Sigmoid colon (tissue), 7 donors: ENCODE data around the gene ITGB4. TPM values are rescaled to one million over a fixed set of nuclear protein-coding genes. Genes with fewer than 3 reads are reported as not detected.

Experiments
- DNase-seq: peaks from one replicate; pipeline ENCODE4 v3.0.0-alpha.2; 2019
- H3K27ac ChIP-seq, 4 donors: fragments of 200-600 bp; sonication (generic); one replicate each; pipeline ENCODE4 v1.5.1; 2016 to 2019; ENCODE audit warnings: mild to moderate bottlenecking in 1 of 4
- H3K27me3 ChIP-seq, 3 donors: fragments of 200-600 bp; sonication (generic); one replicate each; pipeline ENCODE4 v1.5.1; 2019; ENCODE audit warnings: mild to moderate bottlenecking in 1 of 3
- H3K36me3 ChIP-seq, 4 donors: fragments of 200-600 bp; sonication (generic); one replicate each; pipeline ENCODE4 v1.5.1; 2016 to 2019
- H3K4me1 ChIP-seq, 4 donors: fragments of 200-600 bp; sonication (generic); one replicate each; pipeline ENCODE4 v1.5.1; 2017 to 2019
- H3K4me3 ChIP-seq, 4 donors: fragments of 200-600 bp; sonication (generic); one replicate each; pipeline ENCODE4 v1.5.1; 2017 to 2019; ENCODE audit warnings: mild to moderate bottlenecking in 2 of 4, moderate library complexity in 1 of 4
- H3K9me3 ChIP-seq, 4 donors: fragments of 200-600 bp in 3 of 4; sonication (generic) in 3 of 4; one replicate each; pipeline versions ENCODE4 v1.5.1 to v1.6.1; 2013 to 2019
- CTCF ChIP-seq, 4 experiments: fragments of 450-650 bp in 3 of 4; fragments of 200-600 bp in 1 of 4; IDR thresholded peaks; one replicate each; pipeline ENCODE4 v1.5.1; 2016 to 2019; ENCODE audit warnings: antibody characterized with exemption in 4 of 4, mild to moderate bottlenecking in 3 of 4, moderate library complexity in 2 of 4
- EP300 ChIP-seq, 4 donors: sonication (generic); formaldehyde crosslinking; IDR thresholded peaks; one replicate each; pipeline ENCODE4 v1.6.1; 2017; ENCODE audit warnings: antibody characterized with exemption in 4 of 4
- POLR2A ChIP-seq, 2 donors: fragments of 450-650 bp; IDR thresholded peaks; one replicate each; pipeline ENCODE4 v1.6.1; 2016; ENCODE audit warnings: antibody characterized with exemption in 2 of 2, mild to moderate bottlenecking in 2 of 2, moderate library complexity in 2 of 2
- POLR2AphosphoS5 ChIP-seq, 4 donors: sonication (generic); formaldehyde crosslinking; IDR thresholded peaks; one replicate each; pipeline ENCODE4 v1.6.1; 2017; ENCODE audit warnings: antibody characterized with exemption in 4 of 4
- WGBS, 2 donors: extraction: QIAGEN DNeasy Blood & Tissue Kit; methylation state at CpG; one replicate each; pipeline ENCODE4 v1.1.7; 2013; 5-methylcytosine and 5-hydroxymethylcytosine counted together
- intact Hi-C: fragments of 100-400 bp; cut with DNase I; formaldehyde crosslinking; loops from one replicate; pipeline ENCODE4 v1.15.1; 2023
- polyA plus RNA-seq, 3 donors: library from polyadenylated mRNA; stranded (reverse); fragments of 200-250 nt; gene quantifications; one replicate each; pipeline ENCODE4 v1.2.3, GENCODE V29; 2013
- total RNA-seq, 4 donors: library from RNA; depleted of rRNA; stranded (reverse); fragments of >200 nt; gene quantifications; one replicate each; pipeline ENCODE4 v1.1.0, GENCODE V29; 2016
- donor health status: healthy with polysubstance abuse.
- donor health status: Bipolar disorder and iron deficiency.
- donor health status: healthy.

The ITGB4 gene
- total and polyA plus RNA-seq, 7 donors: 15.1 to 116 (median 25.8) TPM

GRCh38 chr17:75767881-75768280 lies 46.6 kb downstream of the ITGB4 start:
- H3K36me3 ChIP-seq: peaks cover 0 to 4% (median 0%) of the 10 kb centered on the region in 4 donors
- no peak overlapping the region for H3K4me3 ChIP-seq
- no peaks in the 10 kb centered on the region for H3K9me3 ChIP-seq
- no peaks in the 10 kb centered on the region for H3K27me3 ChIP-seq
- TF ChIP-seq EP300 (IDR thresholded peaks at IDR 0.05) (no peak), CTCF (IDR thresholded peaks at IDR 0.05) (no peak), POLR2A (IDR thresholded peaks at IDR 0.05) (no peak), POLR2AphosphoS5 (IDR thresholded peaks at IDR 0.05) (no peak)
- WGBS, 2 donors: 86 to 92% methylated on average over 8 of the region's 8 CpGs
- intact Hi-C loops: no loop called here
- H3K4me1 ChIP-seq: peaks cover 0 to 22% (median 19%) of the 10 kb centered on the region in 4 donors
- H3K27ac ChIP-seq: no peak overlapping the region
- peak; percentile 53 for DNase-seq

GRCh38 chr17:75769536-75769935 lies 48.3 kb downstream of the ITGB4 start:
- peak; percentile 27 for DNase-seq
- intact Hi-C loops: no loop called here
- 31 to 72% methylated on average over 3 of the region's 3 CpGs for WGBS, 2 donors
- no peaks in the 10 kb centered on the region for H3K27me3 ChIP-seq
- peaks cover 0 to 8% (median 2%) of the 10 kb centered on the region in 4 donors for H3K36me3 ChIP-seq
- no peak overlapping the region for H3K27ac ChIP-seq
- TF ChIP-seq CTCF (IDR thresholded peaks at IDR 0.05) (no peak), POLR2A (IDR thresholded peaks at IDR 0.05) (no peak), POLR2AphosphoS5 (IDR thresholded peaks at IDR 0.05) (no peak), EP300 (IDR thresholded peaks at IDR 0.05) (no peak)
- H3K9me3 ChIP-seq: no peaks in the 10 kb centered on the region
- no peak overlapping the region for H3K4me3 ChIP-seq
- H3K4me1 ChIP-seq: peaks cover 0 to 10% (median 6%) of the 10 kb centered on the region in 4 donors

- Histone ChIP-seq H3K4me1 (peaks cover 0 to 12% (median 8%) of the 10 kb centered on the region in 4 donors), H3K27ac (no peak overlapping the region), H3K36me3 (peaks cover 0 to 27% (median 4%) of the 10 kb centered on the region in 4 donors), H3K9me3 (no peaks in the 10 kb centered on the region), H3K4me3 (no peak overlapping the region), H3K27me3 (no peaks in the 10 kb centered on the region)
- TF ChIP-seq POLR2AphosphoS5 (IDR thresholded peaks at IDR 0.05) (peak in 1 of 4 donors; percentile 31), CTCF (IDR thresholded peaks at IDR 0.05) (no peak)
- intact Hi-C loops: no loop called here
- peak; percentile 68 for DNase-seq
- WGBS, 2 donors: 26 to 63% methylated on average over 17 of the region's 17 CpGs
These were observed 50.3 kb downstream of the ITGB4 start for GRCh38 chr17:75771334-75772281.

GRCh38 chr17:75773121-75773807 lies 52.0 kb downstream of the ITGB4 start:
- H3K9me3 ChIP-seq: no peaks in the 10 kb centered on the region
- peak; percentile 69 for DNase-seq
- no peak overlapping the region for H3K27ac ChIP-seq
- H3K36me3 ChIP-seq: peaks cover 0 to 44% (median 10%) of the 10 kb centered on the region in 4 donors
- intact Hi-C loops: no loop called here
- H3K27me3 ChIP-seq: no peaks in the 10 kb centered on the region
- no peak for TF ChIP-seq EP300 (IDR thresholded peaks at IDR 0.05)
- no peak for TF ChIP-seq POLR2A (IDR thresholded peaks at IDR 0.05)
- TF ChIP-seq CTCF (IDR thresholded peaks at IDR 0.05): no peak
- TF ChIP-seq POLR2AphosphoS5 (IDR thresholded peaks at IDR 0.05): peak in 3 of 4 donors; percentile 1 to 18 (median 5)
- no peak overlapping the region for H3K4me3 ChIP-seq
- 89 to 90% methylated on average over 12 of the region's 12 CpGs for WGBS, 2 donors
- H3K4me1 ChIP-seq: peaks cover 0 to 24% (median 20%) of the 10 kb centered on the region in 4 donors
